ENCODE data around the gene RBP3.

The RBP3 gene

GRCh38 chr10:47401210-47401609 is 53.0 kb downstream of the RBP3 start:
- DNase-seq (ENCODE audit: low spot score): no peak

- no peak for DNase-seq (ENCODE audit: low spot score)
Observed at GRCh38 chr10:47401874-47402640, 53.9 kb downstream of the RBP3 start.

GRCh38 chr10:47402641-47403301 is 54.6 kb downstream of the RBP3 start:
- no peak for DNase-seq (ENCODE audit: low spot score)

- no peak for DNase-seq (ENCODE audit: low spot score)
Observed at GRCh38 chr10:47403446-47404318, 55.5 kb downstream of the RBP3 start.

GRCh38 chr10:47404446-47404845 is 56.3 kb downstream of the RBP3 start:
- no peak for DNase-seq (ENCODE audit: low spot score)

- DNase-seq (ENCODE audit: low spot score): no peak
Observed at GRCh38 chr10:47404937-47405336, 56.8 kb downstream of the RBP3 start.

GRCh38 chr10:47405857-47406547 is 57.8 kb downstream of the RBP3 start:
- DNase-seq (ENCODE audit: low spot score): no peak

GRCh38 chr10:47406548-47406869 is 58.3 kb downstream of the RBP3 start:
- no peak for DNase-seq (ENCODE audit: low spot score)

GRCh38 chr10:47406870-47407691 is 58.9 kb downstream of the RBP3 start:
- DNase-seq (ENCODE audit: low spot score): peak; percentile 18

Data from HuH-7.5 (cell line).